IPS-18c (cell line): Measurements from ENCODE around the gene RPGR.

Experiments
- H3K4me3 ChIP-seq: 2 replicates; pipeline ENCODE4 v1.7.0; 2013; ENCODE audit warnings: low read depth, mild to moderate bottlenecking, low read length, moderate library complexity; ENCODE audit not compliant: insufficient read depth
- H3K9me3 ChIP-seq: one replicate; pipeline ENCODE4 v1.6.1; 2013; ENCODE audit warnings: mild to moderate bottlenecking, low read length, moderate library complexity; ENCODE audit not compliant: control insufficient read depth, insufficient read depth

Gene RPGR

GRCh38 chrX:38327007-38327774 lies at the start of gene RPGR:
TSS of gene RPGR (minus strand) at chrX:38327509. CDS start at chrX:38327367, 142 bp downstream.
- Histone ChIP-seq H3K4me3 (peak within 1 kb of the TSS; percentile 87), H3K9me3 (no peaks in the 10 kb centered on the region)

- no peaks in the 10 kb centered on the region for H3K9me3 ChIP-seq
- no peak overlapping the region for H3K4me3 ChIP-seq
Observed at GRCh38 chrX:38376747-38377146, 49.4 kb upstream of the RPGR start.

GRCh38 chrX:38375891-38376290 lies 48.6 kb upstream of the RPGR start:
- H3K4me3 ChIP-seq, result no peak overlapping the region

GRCh38 chrX:38374431-38374830 lies 47.1 kb upstream of the RPGR start:
- Histone ChIP-seq H3K9me3 (no peaks in the 10 kb centered on the region), H3K4me3 (no peak overlapping the region)

More at GRCh38 chrX:38375891-38376290, 48.6 kb upstream of the RPGR start:
- H3K9me3 ChIP-seq, result no peaks in the 10 kb centered on the region

- no peaks in the 10 kb centered on the region for H3K9me3 ChIP-seq
- no peak overlapping the region for H3K4me3 ChIP-seq
Observed at GRCh38 chrX:38371641-38372040, 44.3 kb upstream of the RPGR start.

- no peaks in the 10 kb centered on the region for H3K9me3 ChIP-seq
Observed at GRCh38 chrX:38368774-38369173, 41.5 kb upstream of the RPGR start.

GRCh38 chrX:38365954-38366353 lies 38.6 kb upstream of the RPGR start:
- Histone ChIP-seq H3K4me3 (no peak overlapping the region), H3K9me3 (no peaks in the 10 kb centered on the region)

More at GRCh38 chrX:38368774-38369173, 41.5 kb upstream of the RPGR start:
- no peak overlapping the region for H3K4me3 ChIP-seq

GRCh38 chrX:38363046-38363445 lies 35.7 kb upstream of the RPGR start:
- peaks cover 4% of the 10 kb centered on the region for H3K9me3 ChIP-seq
- H3K4me3 ChIP-seq, result no peak overlapping the region

GRCh38 chrX:38357747-38358673 lies 30.7 kb upstream of the RPGR start:
- peaks cover 8% of the 10 kb centered on the region for H3K9me3 ChIP-seq
- no peak overlapping the region for H3K4me3 ChIP-seq

- H3K4me3 ChIP-seq, result no peak overlapping the region
- H3K9me3 ChIP-seq, result peaks cover 8% of the 10 kb centered on the region
Observed at GRCh38 chrX:38356401-38356800, 29.1 kb upstream of the RPGR start.

GRCh38 chrX:38352362-38352761 lies 25.1 kb upstream of the RPGR start, which contains the start of gene OTC:
TSS of gene OTC (plus strand) at chrX:38352604. CDS start at chrX:38352697, 93 bp downstream.
- Histone ChIP-seq H3K9me3 (peaks cover 6% of the 10 kb centered on the region), H3K4me3 (no peak within 1 kb of the TSS)

GRCh38 chrX:38351346-38351745 lies 24.0 kb upstream of the RPGR start:
- Histone ChIP-seq H3K4me3 (no peak overlapping the region), H3K9me3 (peaks cover 4% of the 10 kb centered on the region)

GRCh38 chrX:38347136-38347535 lies 19.8 kb upstream of the RPGR start:
- H3K4me3 ChIP-seq, result no peak overlapping the region
- peaks cover 2% of the 10 kb centered on the region for H3K9me3 ChIP-seq

GRCh38 chrX:38346150-38346549 lies 18.8 kb upstream of the RPGR start:
- H3K9me3 ChIP-seq, result peaks cover 2% of the 10 kb centered on the region
- H3K4me3 ChIP-seq, result no peak overlapping the region

- H3K4me3 ChIP-seq, result no peak overlapping the region
- H3K9me3 ChIP-seq, result no peaks in the 10 kb centered on the region
Observed at GRCh38 chrX:38342853-38343778, 15.8 kb upstream of the RPGR start.

- H3K9me3 ChIP-seq, result no peaks in the 10 kb centered on the region
- H3K4me3 ChIP-seq, result no peak overlapping the region
Observed at GRCh38 chrX:38341442-38341841, 14.1 kb upstream of the RPGR start.
